HUDEP-2 (cell line): ENCODE data around the gene TSC1.
A peak's percentile ranks its signal among the peaks of the same experiment; 100 is the strongest.

Experiments
- DNase-seq, 76 experiments: peaks; one replicate each; lab custom pipeline; 2025; ENCODE audit not compliant: unreplicated experiment in 76 of 76; lab: John Stamatoyannopoulos, UW

The TSC1 gene

DNA sequence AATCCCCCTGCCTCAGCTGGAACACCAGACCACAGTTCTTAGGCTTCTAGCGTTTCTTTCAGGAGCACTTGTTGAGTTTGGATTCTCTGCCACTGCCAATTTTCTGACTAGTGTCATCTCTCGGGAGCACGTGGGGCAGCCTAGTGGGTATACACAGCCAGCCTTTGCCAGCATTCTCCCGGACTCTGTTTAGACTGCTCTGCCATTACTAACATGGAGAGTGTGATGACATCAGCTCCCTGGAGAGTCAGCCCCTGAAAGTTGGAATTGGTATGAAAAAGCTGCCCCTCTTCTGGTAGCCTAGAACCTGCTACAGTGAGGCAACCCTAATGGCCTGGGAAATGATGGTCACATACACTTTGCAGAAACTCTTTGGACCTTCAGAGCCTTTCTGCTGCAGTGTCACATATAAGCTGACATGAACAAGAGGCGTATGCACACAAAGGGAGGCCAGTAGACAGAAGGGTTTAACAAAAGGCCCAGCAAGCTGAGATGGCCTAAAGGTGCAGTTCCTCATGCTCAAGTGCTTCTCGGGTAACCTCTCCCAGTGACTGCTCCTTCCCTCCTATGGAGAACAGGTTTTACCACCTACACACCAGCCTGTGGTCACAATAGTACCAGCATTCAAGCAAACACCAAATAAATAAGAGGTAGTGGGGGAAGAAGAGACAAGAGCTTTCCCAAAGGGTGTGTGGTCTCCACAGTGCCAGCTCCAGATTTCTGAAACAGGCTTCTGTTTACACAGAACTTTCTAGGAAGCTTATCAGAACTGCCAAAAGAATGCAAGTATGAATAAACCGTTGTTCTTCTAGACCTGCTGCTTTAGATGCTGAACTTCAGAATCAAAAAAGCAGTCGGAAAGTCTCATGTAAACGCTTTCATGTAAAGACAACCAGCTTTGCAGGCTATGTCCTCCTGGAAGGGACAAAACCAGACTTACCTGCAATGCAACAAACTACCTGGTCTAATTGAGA, 49.3 kb downstream of the TSC1 start:
- DNase-seq = no peak

DNA sequence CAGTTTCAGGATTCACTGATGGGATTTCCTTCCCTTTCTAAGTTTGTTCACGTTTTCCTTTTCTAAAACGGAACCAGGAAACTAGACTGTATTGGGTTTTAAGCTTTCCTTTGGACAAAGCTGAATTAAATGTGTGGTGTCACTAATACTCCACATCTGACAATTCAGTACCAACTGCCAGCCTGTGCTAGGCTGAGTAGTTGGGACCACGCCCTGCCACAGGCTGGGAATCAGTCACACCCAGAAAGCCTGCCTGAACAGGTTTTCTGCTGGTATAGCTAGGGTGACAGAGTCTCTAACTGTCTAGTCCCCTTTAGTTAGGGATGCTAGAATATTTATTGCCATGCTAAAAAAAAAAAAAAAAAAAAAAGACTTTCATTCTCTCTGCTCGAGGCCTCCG, 50.1 kb downstream of the TSC1 start:
- DNase-seq = peak in 73 of 76 experiments; percentile 12 to 93 (median 74)

DNA sequence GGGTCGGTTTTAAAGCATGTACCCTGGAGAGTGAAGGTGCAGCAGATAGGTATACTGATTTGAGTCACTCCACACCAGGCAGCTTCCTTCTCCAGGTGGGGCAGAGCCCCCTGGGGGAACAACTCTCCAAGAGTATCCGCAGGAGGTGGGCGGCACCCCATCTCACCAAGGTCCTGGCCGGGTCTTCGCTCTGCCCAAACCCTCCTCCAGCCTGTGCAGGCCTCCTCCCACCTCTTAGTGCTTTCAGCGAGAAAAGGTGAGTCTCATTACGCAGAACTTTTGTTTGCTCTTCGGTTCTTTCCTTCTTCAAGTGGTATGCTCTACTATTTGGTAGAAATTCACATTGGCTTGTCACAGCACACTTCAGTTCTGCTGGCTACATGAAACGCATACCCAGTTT, 52.0 kb downstream of the TSC1 start:
- DNase-seq = no peak

DNA sequence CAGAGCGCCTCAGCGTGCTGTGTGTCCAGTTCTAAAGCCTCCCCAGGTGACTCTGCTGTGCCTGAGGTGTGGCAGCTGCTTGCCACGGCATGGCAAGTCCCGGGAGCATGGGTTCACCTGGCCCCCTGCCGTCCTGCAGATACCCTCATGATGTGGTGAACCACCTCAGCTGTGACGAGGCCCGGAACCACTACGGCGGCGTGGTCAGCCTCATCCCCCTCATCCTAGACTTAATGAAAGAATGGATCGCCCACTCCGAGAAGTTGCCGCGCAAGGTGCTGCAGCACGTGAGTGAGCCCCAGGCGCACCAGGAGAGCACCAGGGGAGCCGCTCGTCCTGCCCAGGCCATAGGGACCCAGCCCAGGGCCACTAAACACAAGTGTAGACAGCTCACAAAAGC, 56.3 kb downstream of the TSC1 start:
- no peak for DNase-seq

DNA sequence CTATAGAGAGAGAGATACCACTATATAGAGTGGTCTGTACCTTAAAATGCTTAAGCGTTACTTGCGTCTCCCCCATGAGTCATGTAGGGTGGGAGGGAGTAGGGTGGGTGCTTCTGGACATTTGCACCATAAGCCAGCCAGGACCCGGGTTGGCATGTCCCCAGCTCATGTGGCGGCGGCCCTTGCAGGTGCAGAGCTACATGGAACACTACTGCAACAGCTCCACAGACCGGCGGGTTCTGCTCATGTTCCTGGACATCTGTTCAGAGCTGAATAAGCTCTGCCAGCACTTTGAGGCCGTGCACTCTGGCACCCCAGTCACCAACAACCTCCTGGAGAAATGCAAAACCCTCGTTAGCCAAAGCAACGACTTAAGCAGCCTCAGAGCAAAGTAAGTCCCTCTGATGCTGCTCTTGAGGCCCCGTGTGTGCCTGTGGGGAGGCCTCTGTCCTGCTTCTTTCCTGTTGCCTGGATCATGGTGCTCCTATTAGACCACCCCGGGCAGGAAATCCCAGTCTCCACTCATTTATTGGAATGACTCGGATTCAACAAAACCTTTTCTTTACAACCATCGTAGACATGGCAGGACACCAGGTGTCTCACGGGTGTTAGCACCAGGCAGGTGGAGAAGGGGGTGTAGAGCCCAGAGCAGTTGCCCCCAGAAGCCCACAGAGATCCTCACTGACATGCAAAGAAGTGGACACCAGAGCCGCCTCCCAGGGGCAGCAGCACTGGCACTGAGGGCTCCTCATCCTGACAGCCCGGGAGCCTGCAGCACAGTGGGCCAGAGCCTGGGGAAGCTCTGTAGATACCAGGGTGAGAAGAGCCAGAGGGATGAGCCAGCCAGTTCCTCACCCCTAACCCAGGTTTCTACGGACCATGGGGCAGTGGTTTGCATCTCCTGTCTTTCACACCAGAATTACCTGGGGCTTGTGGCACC, 57.0 kb downstream of the TSC1 start:
- no peak for DNase-seq

DNA sequence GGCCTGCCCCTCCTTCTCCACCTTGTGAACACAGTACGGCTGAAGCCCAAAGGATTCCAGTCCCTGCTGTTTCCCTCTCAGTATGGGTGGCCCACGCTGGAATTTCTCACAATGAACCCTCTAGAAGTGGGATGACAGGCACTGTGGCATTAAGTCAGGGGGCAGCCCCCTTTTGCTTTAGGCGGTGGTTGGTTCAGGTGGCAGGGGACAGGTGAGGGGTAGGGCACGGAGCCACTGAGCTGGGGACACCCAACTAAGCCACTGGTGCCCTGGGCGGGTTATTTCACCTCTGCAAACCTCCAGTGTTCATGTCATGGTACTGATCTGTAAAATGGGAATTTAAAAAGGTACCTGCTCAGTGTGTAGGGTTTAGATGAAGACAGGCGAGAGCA, 58.1 kb downstream of the TSC1 start:
- no peak for DNase-seq

DNA sequence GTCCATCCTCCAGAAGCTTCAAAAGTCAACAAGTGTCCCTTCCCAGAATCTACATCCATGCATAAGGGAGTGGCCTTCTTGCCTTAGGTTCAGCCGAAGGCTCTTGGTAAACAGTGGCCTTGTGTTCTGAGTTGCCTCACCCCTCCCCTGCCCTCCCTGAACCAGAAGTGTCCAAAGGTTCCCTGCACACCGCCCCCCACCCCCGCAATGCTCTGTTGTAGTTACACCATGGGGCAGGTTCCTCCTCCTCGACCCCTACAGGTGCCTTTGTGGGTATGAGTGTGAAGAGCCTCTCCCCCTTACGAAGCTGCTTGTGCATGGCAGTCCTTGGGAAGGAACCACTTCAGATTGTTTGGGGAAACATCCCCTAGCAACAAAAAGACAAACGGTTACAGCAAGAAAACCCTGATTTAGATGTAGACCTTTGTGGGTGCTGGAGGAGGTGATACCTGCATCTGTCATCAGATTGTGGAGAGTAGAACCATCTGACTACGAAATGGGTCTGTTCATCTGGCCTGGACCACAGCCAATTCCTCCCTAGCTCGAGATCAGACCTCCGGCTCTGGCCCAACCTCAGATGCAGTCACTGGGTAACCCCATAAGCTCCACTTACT, 58.6 kb downstream of the TSC1 start:
- no peak for DNase-seq

DNA sequence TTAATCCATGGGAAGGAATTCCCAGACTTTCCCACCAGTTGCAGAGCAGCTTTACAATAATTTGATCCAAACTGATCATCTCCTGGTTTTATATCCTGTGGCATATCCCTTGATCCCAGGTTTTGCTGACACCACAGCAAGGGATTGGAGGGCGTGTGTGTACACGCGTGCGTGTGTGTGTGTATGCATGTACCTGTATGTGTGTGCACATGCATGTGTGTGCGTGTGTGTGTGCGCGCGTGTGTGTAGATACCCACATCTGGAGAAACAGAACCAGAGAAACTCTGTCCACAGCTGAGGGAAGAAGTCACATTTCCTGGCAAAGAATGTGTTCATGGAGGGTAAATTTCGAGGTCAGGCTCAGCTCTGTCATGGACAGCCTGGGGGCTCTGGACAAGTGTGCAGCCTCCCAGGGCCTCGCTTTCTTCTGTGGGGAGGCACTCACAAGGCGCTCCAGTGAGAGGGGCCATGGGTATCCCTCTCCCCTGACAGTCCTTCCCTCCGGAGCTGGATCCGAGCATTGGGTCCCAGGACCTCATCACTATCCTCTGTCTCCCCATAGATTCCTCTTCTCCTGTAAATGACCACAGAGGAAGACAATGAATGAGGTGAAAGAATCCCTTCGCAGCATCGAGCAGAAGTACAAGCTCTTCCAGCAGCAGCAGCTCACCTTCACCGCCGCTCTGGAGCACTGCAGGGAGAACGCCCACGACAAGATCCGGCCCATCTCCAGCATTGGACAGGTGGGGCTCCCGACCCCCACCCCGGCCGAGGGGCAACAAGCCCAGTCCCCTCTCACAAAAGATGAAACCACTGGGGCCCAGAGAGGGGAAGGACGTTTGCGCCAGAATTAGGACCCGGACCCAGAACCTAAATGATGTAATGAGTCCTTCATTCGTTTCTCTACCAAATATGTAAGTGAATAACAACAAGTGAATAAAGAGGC, 60.8 kb downstream of the TSC1 start:
- no peak for DNase-seq

DNA sequence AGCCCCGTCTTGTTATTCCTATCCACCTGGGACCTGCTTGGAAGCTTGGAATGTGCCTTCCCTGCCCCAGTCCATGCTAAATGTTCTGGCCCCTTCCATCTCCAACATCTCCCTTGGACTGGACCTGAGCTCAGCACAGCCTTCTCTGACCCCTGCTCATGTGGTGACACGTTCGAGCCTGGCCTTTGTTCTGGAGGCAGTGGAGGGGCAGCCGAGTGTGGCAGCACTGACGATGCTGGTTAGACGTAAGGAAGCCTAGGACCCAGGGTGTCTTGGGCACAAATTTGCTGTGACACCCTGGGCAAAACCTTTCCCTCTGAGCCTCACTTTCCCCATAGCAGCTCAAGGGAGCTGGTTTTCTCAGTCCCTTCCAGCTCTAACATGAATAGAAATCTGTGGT, 61.8 kb downstream of the TSC1 start:
- no peak for DNase-seq

DNA sequence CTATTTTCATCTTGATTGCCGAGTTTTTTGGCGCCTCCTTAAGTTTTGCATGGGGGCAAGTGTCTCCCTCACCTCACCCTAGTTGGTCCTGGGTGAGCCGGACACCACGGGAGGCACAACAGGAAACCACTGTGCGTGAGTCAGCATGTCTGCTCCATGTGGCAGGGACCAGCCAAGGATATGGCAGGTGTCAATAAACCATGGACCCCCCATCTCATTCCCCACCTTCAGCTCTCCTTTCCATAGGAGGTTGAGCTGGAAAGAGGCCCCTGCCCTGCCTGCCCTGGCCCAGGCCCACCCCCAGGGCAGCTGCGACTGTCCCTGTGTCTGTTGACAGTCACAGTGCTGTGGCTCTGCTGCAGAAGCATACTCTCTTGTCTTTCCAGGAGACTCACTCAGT, 62.6 kb downstream of the TSC1 start:
- no peak for DNase-seq

DNA sequence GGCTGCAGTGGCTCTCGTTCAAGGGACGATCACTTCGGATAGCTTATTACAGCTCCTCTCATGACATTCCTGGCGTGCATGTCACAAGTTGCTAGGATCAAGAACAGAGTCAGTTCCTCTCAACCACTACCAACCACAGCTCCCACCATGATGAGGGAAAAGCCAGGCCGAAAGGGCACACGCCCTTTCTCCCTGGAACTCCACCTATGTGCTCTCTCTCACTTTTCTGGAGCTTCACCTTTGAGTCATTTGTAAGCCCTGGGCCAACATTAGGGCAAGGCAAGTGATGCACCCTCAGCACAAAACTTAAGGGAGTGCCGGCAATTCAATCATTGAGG, 64.1 kb downstream of the TSC1 start:
- DNase-seq = no peak

DNA sequence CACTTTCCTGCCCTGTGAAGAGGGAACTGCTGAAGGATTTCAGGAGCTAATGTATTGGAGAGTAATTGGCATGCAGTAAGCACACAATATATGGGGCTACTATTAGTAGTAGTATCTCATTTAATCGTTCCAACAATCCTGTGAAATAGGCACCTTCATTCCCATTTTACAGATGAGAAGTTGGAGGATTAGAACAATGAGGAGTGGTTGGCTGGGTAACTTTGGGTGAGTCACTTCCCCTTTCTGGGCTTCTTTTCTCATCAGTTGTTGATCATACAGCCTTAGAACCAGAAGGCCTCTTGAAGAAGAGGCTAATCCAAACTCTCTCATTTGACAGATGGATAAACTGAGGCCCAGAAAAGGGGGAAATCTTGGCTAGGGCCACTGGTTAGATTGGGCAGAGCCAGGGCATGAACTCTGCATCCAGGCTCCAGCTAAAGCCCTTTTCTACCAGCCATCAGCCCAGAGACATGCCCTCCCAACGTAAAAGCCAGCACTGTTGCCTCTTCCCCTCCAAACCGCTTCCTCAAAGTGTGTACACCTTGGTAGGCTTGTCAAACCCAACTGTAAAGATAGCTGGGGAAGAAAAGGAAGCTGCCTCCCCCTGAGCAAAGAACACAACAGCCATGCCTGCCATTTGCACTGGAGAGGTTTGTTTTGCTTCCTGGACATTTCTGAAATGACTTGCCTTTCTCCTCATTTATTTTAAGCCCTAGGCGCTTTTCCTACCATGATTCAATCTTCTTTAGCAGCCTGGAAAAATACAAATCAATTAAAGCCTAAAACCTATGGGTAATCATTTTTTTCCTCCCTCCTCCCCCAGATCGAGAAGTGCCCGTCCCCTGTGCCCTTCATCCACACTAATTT, 64.7 kb downstream of the TSC1 start:
- DNase-seq = no peak

DNA sequence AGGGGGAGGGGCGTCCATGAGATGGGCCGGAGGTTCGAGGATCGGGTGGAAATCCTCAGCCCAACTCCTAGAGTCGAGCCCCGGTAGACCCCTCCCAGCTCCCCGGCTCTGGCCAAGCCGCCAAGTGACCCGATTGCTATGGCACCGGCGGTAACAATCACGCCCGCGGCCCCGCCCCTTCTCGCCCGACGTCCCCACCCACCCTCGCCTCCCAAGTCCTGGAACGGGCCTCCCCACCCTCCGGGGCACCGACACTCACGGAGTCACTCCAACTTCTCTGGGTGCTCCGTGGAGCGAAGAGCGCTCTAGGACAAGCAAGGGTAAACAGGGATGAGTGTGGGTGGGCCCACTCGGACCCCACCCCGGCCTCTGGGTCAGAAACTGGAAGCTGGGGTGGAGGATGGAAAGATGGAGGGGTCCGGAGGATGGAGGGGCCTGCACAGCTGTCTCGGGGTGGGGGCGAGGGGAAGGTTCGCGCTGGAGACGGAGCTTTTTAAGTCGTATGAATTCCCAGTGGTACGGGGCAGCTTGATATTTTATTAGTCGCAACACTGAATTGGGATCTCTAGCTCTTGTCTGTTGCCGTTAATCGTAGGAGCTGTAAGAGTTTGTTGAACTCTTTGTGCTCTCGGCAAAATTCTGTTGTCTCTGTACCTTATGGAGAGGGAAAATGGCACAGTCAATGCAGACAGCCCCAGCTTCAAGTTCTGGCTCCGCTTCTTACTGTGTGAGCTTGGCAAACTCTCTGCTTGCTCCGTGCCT, 65.5 kb downstream of the TSC1 start, which contains the start of gene SPACA9:
SPACA9 (plus strand) TSS at position 204 of the 762 bp plus-strand sequence. CDS start 5,050 bp downstream, outside the sequence.
- peak in 22 of 76 experiments; percentile 4 to 36 (median 13) for DNase-seq

DNA sequence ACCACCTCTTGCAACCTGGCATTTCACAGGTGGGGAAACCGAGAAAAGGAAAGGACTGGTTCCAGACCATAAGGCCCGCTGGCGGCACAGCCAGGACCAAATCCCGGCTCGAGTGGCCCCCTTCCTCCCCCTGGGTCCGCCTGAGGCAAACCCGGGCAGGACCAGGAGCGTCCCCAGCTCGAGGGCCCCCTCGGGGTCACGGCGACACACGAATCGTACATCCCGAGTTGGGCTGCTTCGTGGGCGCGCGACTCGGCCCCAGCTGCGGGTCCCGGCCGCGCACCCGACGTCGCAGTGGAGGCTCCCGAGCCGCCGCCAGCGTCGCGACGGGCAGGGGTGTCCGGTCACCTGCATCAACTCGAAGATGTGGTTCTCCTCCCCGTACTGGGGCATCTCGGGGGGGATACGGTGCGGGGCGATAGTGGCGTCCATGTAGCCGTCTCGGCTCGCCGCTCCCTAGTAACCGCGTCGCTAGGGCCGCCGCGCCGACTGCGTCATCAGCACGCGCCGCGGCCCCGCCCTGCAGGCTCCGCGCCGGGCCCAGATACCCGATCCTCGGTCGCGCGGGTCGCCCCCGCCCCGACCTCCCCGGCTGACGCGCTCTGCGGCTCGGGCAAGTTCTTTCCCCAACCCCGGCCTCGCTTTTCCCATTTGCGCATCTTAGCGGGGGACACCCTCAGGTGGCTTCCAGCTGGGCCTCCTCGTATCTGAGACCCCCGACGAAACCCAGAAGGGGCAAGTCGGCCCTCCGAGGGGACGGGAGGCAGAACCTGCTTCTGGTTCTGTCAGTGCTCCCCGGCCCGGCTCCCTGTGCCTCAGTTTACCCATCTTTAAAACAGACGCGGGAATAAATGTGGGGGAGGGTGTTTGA, 66.4 kb downstream of the TSC1 start, which contains the start of gene AK8:
AK8 (minus strand) TSS at position 461 of the 871 bp plus-strand sequence; CDS start at position 432, 29 bp downstream.
- peak in 58 of 76 experiments; percentile 3 to 67 (median 40) for DNase-seq

DNA sequence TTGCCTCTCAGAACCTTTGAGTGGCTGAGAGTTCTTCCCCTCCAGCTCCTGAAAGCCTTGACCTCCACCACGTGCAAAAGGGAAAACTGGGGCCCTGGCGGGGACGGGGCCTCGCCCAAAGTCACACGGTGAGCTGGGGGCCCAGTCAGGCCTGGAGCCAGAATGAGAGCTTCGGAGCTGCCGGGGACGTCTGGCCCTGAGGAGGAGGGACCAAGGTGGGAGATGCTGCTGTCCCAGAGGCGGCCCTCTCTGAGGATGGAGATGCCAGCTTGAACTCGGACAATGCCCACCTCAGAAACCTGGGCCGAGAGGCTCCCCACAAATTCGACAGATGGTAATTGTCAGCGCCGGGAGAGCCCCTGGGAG, 67.0 kb downstream of the TSC1 start:
- no peak for DNase-seq

DNA sequence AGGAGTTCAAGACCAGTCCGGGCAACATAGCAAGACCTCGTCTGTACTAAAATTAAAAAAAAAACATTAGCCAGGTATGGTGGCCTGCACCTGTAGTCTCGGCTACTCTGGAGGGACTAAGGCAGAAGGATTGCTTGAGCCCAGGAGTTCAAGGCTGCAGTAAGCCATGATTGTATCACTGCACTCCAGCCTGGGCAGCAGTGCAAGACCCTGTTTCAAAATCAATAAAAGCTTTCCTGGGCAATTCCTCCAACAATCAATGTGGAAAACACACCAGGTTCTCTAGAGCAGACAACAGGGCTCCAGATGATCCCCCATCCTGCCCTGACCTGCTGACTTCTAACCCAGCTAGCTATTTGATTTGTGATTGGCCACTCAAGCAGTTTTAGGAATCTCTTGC, 67.6 kb downstream of the TSC1 start:
- DNase-seq = no peak

DNA sequence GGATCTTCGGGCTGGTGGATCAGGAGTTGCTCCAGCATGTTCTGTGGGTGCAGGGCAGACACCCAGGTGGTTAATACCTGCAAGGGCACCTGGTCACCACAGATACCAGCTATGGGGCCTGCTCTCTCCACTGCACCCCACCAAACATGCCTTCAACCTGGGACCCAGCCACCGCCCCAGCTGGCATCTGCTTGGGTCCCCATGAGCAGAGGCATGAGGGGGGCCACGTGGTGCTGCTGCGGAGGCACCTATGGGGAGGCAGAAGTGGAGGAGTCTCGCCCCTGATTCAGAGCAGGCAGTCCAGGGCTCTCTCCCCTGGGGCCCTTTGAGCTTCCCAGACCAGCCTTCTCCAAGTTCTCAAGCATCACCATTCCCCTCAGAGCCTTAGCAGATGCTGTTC, 69.3 kb downstream of the TSC1 start:
- DNase-seq = no peak
